Measurements from ENCODE around the gene NR5A2. TPM values are rescaled to one million over a fixed set of nuclear protein-coding genes. Genes with fewer than 3 reads are reported as not detected.

NR5A2 gene
- polyA plus RNA-seq, 3 donors: 0.03 to 0.31 TPM; not detected in 1

DNA sequence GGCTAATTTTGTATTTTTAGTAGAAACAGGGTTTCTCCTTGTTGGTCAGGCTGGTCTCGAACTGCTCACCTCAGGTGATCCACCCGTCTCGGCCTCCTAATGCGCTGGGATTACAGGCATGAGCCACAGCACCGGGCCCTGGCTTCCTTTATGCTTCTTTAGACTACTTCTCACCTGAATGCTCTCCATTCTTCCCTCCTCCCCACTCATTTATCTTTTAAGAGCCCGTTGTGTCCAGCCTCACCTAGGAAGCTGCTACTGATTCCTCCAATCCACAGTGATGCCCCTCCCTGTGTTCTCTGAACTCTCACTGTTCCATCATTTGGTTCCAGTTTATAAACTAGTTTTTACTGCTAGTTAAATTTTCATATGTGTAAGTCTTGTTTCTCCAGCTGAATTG is 44.9 kb upstream of the NR5A2 start:
- H3K4me1 Mint-ChIP-seq: peaks cover 12% of the 10 kb centered on the region
- H3K4me2 ChIP-seq (replicated peaks; ENCODE audit: extremely low read depth, low read length, poor library complexity, severe bottlenecking): no peak overlapping the region
- H3K9ac ChIP-seq (ENCODE audit: insufficient read depth, low read length, poor library complexity, severe bottlenecking): no peak overlapping the region
- H3K4me3 Mint-ChIP-seq: no peak overlapping the region
- no peak for DNase-seq
- H2AFZ ChIP-seq (ENCODE audit: insufficient read depth, low read depth, low read length, poor library complexity, severe bottlenecking): no peak overlapping the region
- H3K36me3 ChIP-seq (replicated peaks in 1 of 2; ENCODE audit: control insufficient read depth in 1 of 2, insufficient read depth in 2 of 2, low read length in 2 of 2): no peaks in the 10 kb centered on the region
- H3K27me3 ChIP-seq (ENCODE audit: control insufficient read depth in 2 of 2, insufficient read depth in 2 of 2, low read length in 2 of 2): no peaks in the 10 kb centered on the region
- H3K4me1 ChIP-seq (ENCODE audit: control insufficient read depth in 1 of 2, insufficient read depth in 2 of 2, low read length in 2 of 2): peaks cover 9 to 10% of the 10 kb centered on the region in 2 donors
- H3K9me3 Mint-ChIP-seq: no peaks in the 10 kb centered on the region
- TF ChIP-seq, protein P1, sequence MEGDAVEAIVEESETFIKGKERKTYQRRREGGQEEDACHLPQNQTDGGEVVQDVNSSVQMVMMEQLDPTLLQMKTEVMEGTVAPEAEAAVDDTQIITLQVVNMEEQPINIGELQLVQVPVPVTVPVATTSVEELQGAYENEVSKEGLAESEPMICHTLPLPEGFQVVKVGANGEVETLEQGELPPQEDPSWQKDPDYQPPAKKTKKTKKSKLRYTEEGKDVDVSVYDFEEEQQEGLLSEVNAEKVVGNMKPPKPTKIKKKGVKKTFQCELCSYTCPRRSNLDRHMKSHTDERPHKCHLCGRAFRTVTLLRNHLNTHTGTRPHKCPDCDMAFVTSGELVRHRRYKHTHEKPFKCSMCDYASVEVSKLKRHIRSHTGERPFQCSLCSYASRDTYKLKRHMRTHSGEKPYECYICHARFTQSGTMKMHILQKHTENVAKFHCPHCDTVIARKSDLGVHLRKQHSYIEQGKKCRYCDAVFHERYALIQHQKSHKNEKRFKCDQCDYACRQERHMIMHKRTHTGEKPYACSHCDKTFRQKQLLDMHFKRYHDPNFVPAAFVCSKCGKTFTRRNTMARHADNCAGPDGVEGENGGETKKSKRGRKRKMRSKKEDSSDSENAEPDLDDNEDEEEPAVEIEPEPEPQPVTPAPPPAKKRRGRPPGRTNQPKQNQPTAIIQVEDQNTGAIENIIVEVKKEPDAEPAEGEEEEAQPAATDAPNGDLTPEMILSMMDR (IDR thresholded peaks at IDR 0.05): no peak
- intact Hi-C loops (cut with micrococcal nuclease): no loop called here
- H3K4me3 ChIP-seq (replicated peaks in 1 of 3; ENCODE audit: low read depth in 2 of 3, low read length in 3 of 3): no peak overlapping the region
- H4K20me1 ChIP-seq (ENCODE audit: insufficient read depth, low read length): no peaks in the 10 kb centered on the region
- H3K27me3 Mint-ChIP-seq (ENCODE audit: low read depth in 3 of 3): no peaks in the 10 kb centered on the region
- WGBS (ENCODE audit: insufficient coverage): 100% methylated on average over 5 of the region's 6 CpGs
- no peak overlapping the region for H3K27ac Mint-ChIP-seq
- no peak overlapping the region for H3K27ac ChIP-seq (ENCODE audit: low read depth in 1 of 2, low read length in 2 of 2)
- H3K9me3 ChIP-seq (replicated peaks in 1 of 2; ENCODE audit: control insufficient read depth in 1 of 2, insufficient read depth in 1 of 2, low read length in 2 of 2): no peaks in the 10 kb centered on the region
- H3K79me2 ChIP-seq (ENCODE audit: insufficient read depth, low read length): no peaks in the 10 kb centered on the region
- H3K36me3 Mint-ChIP-seq: no peaks in the 10 kb centered on the region

DNA sequence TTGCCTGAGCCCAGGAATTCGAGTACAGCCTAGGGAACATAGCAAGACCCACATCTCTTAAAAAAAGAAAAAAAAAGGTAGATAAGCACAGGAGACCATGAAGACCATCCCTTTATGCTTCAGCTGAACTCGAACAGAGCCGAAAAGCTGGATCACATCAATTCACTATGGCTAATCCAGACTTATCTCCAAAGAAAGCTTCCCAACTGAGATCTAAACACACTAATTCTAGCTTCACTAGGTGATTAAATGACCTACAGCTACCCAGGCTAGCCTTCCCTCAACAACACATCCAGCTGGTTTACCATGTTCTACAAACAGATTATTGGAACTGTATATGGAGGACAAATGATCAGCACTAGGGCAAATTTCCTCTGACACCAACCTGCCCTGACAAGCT is 44.0 kb upstream of the NR5A2 start:
- Histone ChIP-seq H3K4me3 (replicated peaks in 1 of 3; ENCODE audit: low read depth in 2 of 3, low read length in 3 of 3) (no peak overlapping the region), H4K20me1 (ENCODE audit: insufficient read depth, low read length) (no peaks in the 10 kb centered on the region), H2AFZ (ENCODE audit: insufficient read depth, low read depth, low read length, poor library complexity, severe bottlenecking) (no peak overlapping the region), H3K36me3 (replicated peaks in 1 of 2; ENCODE audit: control insufficient read depth in 1 of 2, insufficient read depth in 2 of 2, low read length in 2 of 2) (no peaks in the 10 kb centered on the region), H3K9ac (ENCODE audit: insufficient read depth, low read length, poor library complexity, severe bottlenecking) (no peak overlapping the region), H3K27ac (ENCODE audit: low read depth in 1 of 2, low read length in 2 of 2) (no peak overlapping the region), H3K4me2 (replicated peaks; ENCODE audit: extremely low read depth, low read length, poor library complexity, severe bottlenecking) (no peak overlapping the region), H3K27me3 (ENCODE audit: control insufficient read depth in 2 of 2, insufficient read depth in 2 of 2, low read length in 2 of 2) (no peaks in the 10 kb centered on the region), H3K79me2 (ENCODE audit: insufficient read depth, low read length) (no peaks in the 10 kb centered on the region), H3K4me1 (ENCODE audit: control insufficient read depth in 1 of 2, insufficient read depth in 2 of 2, low read length in 2 of 2) (peaks cover under 1% of the 10 kb centered on the region in 2 donors), H3K9me3 (replicated peaks in 1 of 2; ENCODE audit: control insufficient read depth in 1 of 2, insufficient read depth in 1 of 2, low read length in 2 of 2) (no peaks in the 10 kb centered on the region)
- Mint-ChIP-seq H3K27me3 (ENCODE audit: low read depth in 3 of 3) (no peaks in the 10 kb centered on the region), H3K36me3 (no peaks in the 10 kb centered on the region), H3K9me3 (no peaks in the 10 kb centered on the region), H3K27ac (no peak overlapping the region), H3K4me1 (peaks cover 3% of the 10 kb centered on the region), H3K4me3 (no peak overlapping the region)
- DNase-seq: no peak
- 100% methylated on average over 3 of the region's 3 CpGs for WGBS (ENCODE audit: insufficient coverage)
- TF ChIP-seq, protein P1 (IDR thresholded peaks at IDR 0.05): no peak
- intact Hi-C loops (cut with micrococcal nuclease): no loop called here
